ENCODE results near the gene ATAD3A.

The ATAD3A gene

DNA sequence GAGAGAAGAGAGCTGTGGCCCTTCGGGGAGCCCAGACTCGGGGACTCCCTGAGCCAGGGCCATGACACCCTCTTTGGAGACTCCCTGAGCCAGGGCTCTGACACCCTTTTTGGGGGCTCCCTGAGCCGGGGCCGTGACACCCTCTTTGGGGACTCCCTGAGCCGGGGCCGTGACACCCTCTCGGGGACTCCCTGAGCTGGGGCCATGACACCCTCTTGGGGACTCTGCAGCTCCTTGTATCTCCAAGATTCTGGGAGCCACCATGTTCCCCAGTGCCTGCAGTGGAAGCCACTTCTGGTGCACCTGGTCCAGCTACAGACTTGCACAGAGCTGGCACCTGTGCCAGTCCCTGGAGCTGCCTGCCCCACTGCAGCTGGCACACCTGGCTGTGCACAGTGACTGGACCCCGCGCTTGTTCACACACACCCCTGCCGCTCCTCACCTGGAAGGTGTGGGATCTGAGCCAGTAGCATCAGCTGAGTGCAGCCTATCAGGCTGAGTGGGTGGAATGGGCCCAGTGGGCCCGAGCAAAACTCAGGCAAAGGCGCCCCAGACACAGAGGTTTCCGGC, 66.5 kb downstream of the ATAD3A start:
- no peaks in the 10 kb centered on the region for H3K27me3 ChIP-seq (ENCODE audit: insufficient read depth, poor library complexity, severe bottlenecking)

DNA sequence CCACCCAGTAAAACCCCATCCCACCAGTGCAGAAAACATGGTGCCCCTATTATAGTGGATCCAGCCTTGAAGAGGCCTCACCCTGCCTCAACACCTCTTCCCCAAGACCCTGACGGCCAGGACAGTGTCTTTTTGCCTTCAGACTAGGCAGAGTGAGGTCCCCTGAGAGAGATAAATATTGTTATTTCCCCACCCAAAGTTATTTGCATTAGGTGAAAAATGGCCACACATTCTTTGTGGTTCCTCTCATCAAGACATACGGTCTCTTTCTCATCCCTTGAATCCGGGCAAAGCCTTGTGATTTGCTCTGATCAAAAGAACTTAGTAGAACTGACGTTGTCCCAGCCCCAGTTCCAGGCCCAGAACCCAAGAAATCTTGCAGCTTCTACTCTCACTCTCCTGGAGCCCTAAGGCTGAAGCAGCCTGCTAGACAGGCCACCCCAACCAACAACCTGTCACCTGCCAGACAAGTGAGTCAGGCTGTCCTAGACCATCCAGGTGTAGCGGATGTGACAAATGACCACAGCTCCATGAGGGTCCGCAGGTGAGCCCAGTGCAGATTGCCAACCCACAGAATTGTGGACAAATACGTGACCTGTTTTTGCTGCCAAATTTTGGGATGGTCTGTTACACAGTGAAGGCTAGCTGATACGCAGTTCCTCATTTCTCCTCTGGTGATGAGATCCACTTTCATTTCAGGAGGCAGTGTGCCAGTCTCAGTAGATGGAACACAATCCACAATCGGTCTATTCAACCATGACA, 70.8 kb downstream of the ATAD3A start:
- H3K4me3 ChIP-seq (ENCODE audit: severe bottlenecking) = no peak overlapping the region
- TF ChIP-seq, protein P1, sequence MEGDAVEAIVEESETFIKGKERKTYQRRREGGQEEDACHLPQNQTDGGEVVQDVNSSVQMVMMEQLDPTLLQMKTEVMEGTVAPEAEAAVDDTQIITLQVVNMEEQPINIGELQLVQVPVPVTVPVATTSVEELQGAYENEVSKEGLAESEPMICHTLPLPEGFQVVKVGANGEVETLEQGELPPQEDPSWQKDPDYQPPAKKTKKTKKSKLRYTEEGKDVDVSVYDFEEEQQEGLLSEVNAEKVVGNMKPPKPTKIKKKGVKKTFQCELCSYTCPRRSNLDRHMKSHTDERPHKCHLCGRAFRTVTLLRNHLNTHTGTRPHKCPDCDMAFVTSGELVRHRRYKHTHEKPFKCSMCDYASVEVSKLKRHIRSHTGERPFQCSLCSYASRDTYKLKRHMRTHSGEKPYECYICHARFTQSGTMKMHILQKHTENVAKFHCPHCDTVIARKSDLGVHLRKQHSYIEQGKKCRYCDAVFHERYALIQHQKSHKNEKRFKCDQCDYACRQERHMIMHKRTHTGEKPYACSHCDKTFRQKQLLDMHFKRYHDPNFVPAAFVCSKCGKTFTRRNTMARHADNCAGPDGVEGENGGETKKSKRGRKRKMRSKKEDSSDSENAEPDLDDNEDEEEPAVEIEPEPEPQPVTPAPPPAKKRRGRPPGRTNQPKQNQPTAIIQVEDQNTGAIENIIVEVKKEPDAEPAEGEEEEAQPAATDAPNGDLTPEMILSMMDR (IDR thresholded peaks at IDR 0.05; ENCODE audit: poor library complexity, severe bottlenecking) = no peak
- ATAC-seq (ENCODE audit: low read depth) (no peak), DNase-seq (ENCODE audit: low spot score) (no peak)
- no peaks in the 10 kb centered on the region for H3K4me1 ChIP-seq (ENCODE audit: insufficient read depth, poor library complexity, severe bottlenecking)
- H3K9me3 ChIP-seq (ENCODE audit: severe bottlenecking) = no peaks in the 10 kb centered on the region
- no peak overlapping the region for H3K27ac ChIP-seq (ENCODE audit: poor library complexity, severe bottlenecking)
- H3K36me3 ChIP-seq (ENCODE audit: low read depth) = no peaks in the 10 kb centered on the region
- H3K27me3 ChIP-seq (ENCODE audit: insufficient read depth, poor library complexity, severe bottlenecking) = no peaks in the 10 kb centered on the region

More for the DNA sequence above, 66.5 kb downstream of the ATAD3A start:
- H3K4me1 ChIP-seq (ENCODE audit: insufficient read depth, poor library complexity, severe bottlenecking) = peaks cover 8% of the 10 kb centered on the region
- ATAC-seq (ENCODE audit: low read depth) (no peak), DNase-seq (ENCODE audit: low spot score) (no peak)
- H3K36me3 ChIP-seq (ENCODE audit: low read depth) = no peaks in the 10 kb centered on the region
- no peak overlapping the region for H3K4me3 ChIP-seq (ENCODE audit: severe bottlenecking)
- no peaks in the 10 kb centered on the region for H3K9me3 ChIP-seq (ENCODE audit: severe bottlenecking)
- H3K27ac ChIP-seq (ENCODE audit: poor library complexity, severe bottlenecking) = no peak overlapping the region
- TF ChIP-seq, protein P1 (IDR thresholded peaks at IDR 0.05; ENCODE audit: poor library complexity, severe bottlenecking) = no peak

DNA sequence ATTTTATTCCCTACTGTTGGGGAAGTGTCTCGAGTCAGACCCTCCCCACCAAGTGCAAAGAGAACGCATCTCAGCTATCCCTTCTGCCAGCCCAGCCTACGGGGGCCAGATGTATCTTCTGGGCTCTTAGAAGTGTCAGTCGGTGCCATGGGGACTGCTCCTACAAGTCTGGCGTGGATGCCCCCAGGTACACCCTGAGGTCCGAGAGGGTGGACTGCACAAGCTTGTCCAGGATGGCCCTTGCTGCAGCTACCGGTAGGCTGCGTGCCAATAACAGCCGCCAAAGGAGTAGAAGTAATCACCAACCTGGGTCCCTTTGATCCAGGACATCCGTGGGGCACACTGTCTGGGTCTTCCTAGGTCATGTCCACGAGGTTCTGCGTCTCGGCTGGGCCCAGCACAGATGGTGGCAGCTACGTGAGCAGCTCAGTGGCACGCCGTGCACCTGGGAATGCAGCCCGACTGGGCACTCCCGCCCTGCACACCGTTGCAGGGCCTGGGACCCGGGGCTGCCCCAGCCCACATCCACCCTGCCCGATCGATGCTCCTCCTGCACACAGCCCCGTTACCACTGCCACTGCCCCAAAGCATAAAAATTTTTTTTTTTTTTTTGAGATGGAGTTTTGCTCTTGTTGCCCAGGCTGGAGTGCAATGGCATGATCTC, 71.5 kb downstream of the ATAD3A start:
- no peak overlapping the region for H3K27ac ChIP-seq (ENCODE audit: poor library complexity, severe bottlenecking)
- no peaks in the 10 kb centered on the region for H3K36me3 ChIP-seq (ENCODE audit: low read depth)
- TF ChIP-seq, protein P1 (IDR thresholded peaks at IDR 0.05; ENCODE audit: poor library complexity, severe bottlenecking) = no peak
- ATAC-seq (ENCODE audit: low read depth) (no peak), DNase-seq (ENCODE audit: low spot score) (no peak)
- no peak overlapping the region for H3K4me3 ChIP-seq (ENCODE audit: severe bottlenecking)
- H3K4me1 ChIP-seq (ENCODE audit: insufficient read depth, poor library complexity, severe bottlenecking) = no peaks in the 10 kb centered on the region
- H3K9me3 ChIP-seq (ENCODE audit: severe bottlenecking) = no peaks in the 10 kb centered on the region
- H3K27me3 ChIP-seq (ENCODE audit: insufficient read depth, poor library complexity, severe bottlenecking) = no peaks in the 10 kb centered on the region
